Mesendoderm (in vitro differentiated cells): Measurements from ENCODE around the gene PPP4C.

ENCODE experiments used
- DNase-seq: peaks from one replicate; pipeline ENCODE4 v3.0.0; 2013
- H2AK5ac ChIP-seq: 2 replicates; pipeline ENCODE4 v1.6.1; 2013; ENCODE audit warnings: low read length, inconsistent platforms
- H2BK120ac ChIP-seq: 2 replicates; pipeline ENCODE4 v1.6.1; 2013; ENCODE audit warnings: low read depth, mild to moderate bottlenecking, low read length, moderate library complexity, mixed read lengths
- H2BK15ac ChIP-seq: replicated peaks from 2 replicates; pipeline ENCODE4 v1.6.1; 2013; ENCODE audit warnings: low read depth, mild to moderate bottlenecking, moderate library complexity
- H2BK5ac ChIP-seq: 2 replicates; pipeline ENCODE4 v1.6.1; 2013; ENCODE audit warnings: low read length, inconsistent platforms
- H3K18ac ChIP-seq: 2 replicates; pipeline ENCODE4 v1.6.1; 2013; ENCODE audit warnings: mild to moderate bottlenecking, low read length, mixed read lengths
- H3K23ac ChIP-seq: one replicate; pipeline ENCODE4 v1.6.1; 2013; ENCODE audit warnings: low read length
- H3K27ac ChIP-seq: 2 replicates; pipeline ENCODE4 v1.5.1; 2013; ENCODE audit warnings: low read depth, mild to moderate bottlenecking, inconsistent platforms, low read length, moderate library complexity
- H3K27me3 ChIP-seq: 2 replicates; pipeline ENCODE4 v1.6.1; 2013; ENCODE audit warnings: low read length, control low read depth, mild to moderate bottlenecking, inconsistent platforms; ENCODE audit not compliant: insufficient read depth, poor library complexity
- H3K36me3 ChIP-seq: 2 replicates; pipeline ENCODE4 v1.6.1; 2013; ENCODE audit warnings: low read length, inconsistent platforms; ENCODE audit not compliant: control insufficient read depth, insufficient read depth
- H3K4ac ChIP-seq: one replicate; pipeline ENCODE4 v1.6.1; 2013; ENCODE audit warnings: low read depth, mild to moderate bottlenecking, low read length, moderate library complexity
- H3K4me1 ChIP-seq: 2 replicates; pipeline ENCODE4 v1.6.1; 2013; ENCODE audit warnings: low read depth, low read length, inconsistent platforms; ENCODE audit not compliant: control insufficient read depth
- H3K4me2 ChIP-seq: 2 replicates; pipeline ENCODE4 v1.6.1; 2013; ENCODE audit warnings: low read length
- H3K4me3 ChIP-seq: 2 replicates; pipeline ENCODE4 v1.5.1; 2013; ENCODE audit warnings: mild to moderate bottlenecking, low read length
- H3K56ac ChIP-seq: one replicate; pipeline ENCODE4 v1.6.1; 2013; ENCODE audit warnings: low read length
- H3K79me1 ChIP-seq: 2 replicates; pipeline ENCODE4 v1.6.1; 2013; ENCODE audit warnings: low read length, inconsistent platforms
- H3K79me2 ChIP-seq: 2 replicates; pipeline ENCODE4 v1.6.1; 2013; ENCODE audit warnings: mild to moderate bottlenecking, low read length; ENCODE audit not compliant: control insufficient read depth, insufficient read depth
- H3K9ac ChIP-seq: 2 replicates; pipeline ENCODE4 v1.6.1; 2013; ENCODE audit warnings: low read length, inconsistent platforms
- H4K5ac ChIP-seq: one replicate; pipeline ENCODE4 v1.6.1; 2013; ENCODE audit warnings: low read length
- H4K8ac ChIP-seq: one replicate; pipeline ENCODE4 v1.6.1; 2013; ENCODE audit warnings: low read depth, mild to moderate bottlenecking, control low read depth, low read length, moderate library complexity
- WGBS: extraction: QIAGEN DNeasy Blood & Tissue Kit; methylation state at CpG from one replicate; pipeline ENCODE4 v1.1.7; 2013; ENCODE audit warnings: low lambda C conversion rate, missing lambda C conversion rate; ENCODE audit not compliant: insufficient coverage; ENCODE audit errors: extremely low coverage; 5-methylcytosine and 5-hydroxymethylcytosine counted together

PPP4C gene

DNA sequence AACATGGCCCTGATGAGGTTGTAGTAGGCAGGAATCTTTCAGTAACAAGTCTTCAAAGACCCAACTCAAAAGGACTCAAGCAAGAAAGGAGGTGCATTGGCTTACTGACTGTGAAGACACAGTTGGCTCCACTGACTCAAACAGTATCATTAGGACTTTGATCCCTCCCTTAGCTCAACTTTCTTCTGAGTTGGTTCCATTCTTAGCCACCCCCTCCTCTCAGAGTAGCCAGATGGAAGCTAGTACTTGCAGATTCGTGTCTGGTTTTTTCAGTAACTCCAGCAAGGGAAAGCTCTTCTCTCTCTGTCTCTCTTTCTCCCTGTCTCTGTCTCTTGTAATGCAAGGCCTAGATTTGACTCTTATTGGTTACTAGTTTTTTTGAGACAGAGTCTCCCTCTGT, 52.2 kb downstream of the PPP4C start:
- Histone ChIP-seq H2BK5ac (no peak overlapping the region), H2BK120ac (no peak overlapping the region), H2AK5ac (no peak overlapping the region), H3K18ac (no peak overlapping the region), H3K4ac (no peak overlapping the region), H3K27me3 (no peaks in the 10 kb centered on the region), H4K8ac (no peak overlapping the region), H3K27ac (no peak overlapping the region), H3K56ac (no peak overlapping the region), H3K79me1 (no peaks in the 10 kb centered on the region), H3K4me2 (no peak overlapping the region), H3K79me2 (no peaks in the 10 kb centered on the region), H4K5ac (no peak overlapping the region), H3K36me3 (no peaks in the 10 kb centered on the region), H3K4me3 (no peak overlapping the region), H3K4me1 (no peaks in the 10 kb centered on the region), H3K9ac (no peak overlapping the region), H3K23ac (no peak overlapping the region), H2BK15ac (no peak overlapping the region)
- no peak for DNase-seq
- WGBS, result no CpG with 5 or more reads among the region's 1 CpG

DNA sequence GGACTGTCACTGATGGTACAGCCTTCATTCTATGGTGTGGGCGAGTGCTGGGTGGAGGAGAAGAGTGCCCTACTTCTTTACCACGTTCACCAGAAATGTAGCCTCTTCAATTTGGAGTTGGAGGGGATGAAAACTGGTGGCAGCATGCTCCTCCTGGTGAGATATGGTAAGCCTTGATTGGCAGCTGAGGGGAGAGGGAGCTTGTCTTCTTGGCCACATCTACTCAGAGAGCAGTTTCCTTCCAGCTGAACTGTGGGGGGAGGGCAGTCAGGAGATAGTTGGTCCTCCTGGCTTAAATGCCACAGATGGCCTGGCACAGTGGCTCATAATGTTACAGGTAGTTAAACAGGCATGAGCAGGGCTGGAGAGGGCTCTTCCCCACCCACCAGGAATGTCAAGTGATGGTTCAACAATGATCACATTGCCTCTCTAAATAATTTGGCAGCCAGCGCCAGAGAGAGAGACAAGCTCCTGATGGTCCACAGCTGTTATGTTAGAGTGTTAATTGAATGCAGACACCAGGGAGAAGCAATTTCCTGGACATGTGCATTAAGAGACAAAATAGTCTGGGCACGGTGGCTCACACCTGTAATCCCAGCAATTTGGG, 56.2 kb downstream of the PPP4C start:
- Histone ChIP-seq H3K27me3 (no peaks in the 10 kb centered on the region), H3K79me2 (no peaks in the 10 kb centered on the region), H3K4me2 (no peak overlapping the region), H4K5ac (no peak overlapping the region), H2AK5ac (no peak overlapping the region), H3K4ac (no peak overlapping the region), H3K4me1 (no peaks in the 10 kb centered on the region), H3K36me3 (no peaks in the 10 kb centered on the region), H3K18ac (no peak overlapping the region), H3K9ac (no peak overlapping the region), H2BK5ac (no peak overlapping the region), H4K8ac (no peak overlapping the region), H3K23ac (no peak overlapping the region), H3K27ac (no peak overlapping the region), H3K4me3 (no peak overlapping the region), H3K56ac (no peak overlapping the region), H3K79me1 (no peaks in the 10 kb centered on the region), H2BK15ac (no peak overlapping the region), H2BK120ac (no peak overlapping the region)
- DNase-seq, result no peak
- WGBS, result no CpG with 5 or more reads among the region's 4 CpGs

DNA sequence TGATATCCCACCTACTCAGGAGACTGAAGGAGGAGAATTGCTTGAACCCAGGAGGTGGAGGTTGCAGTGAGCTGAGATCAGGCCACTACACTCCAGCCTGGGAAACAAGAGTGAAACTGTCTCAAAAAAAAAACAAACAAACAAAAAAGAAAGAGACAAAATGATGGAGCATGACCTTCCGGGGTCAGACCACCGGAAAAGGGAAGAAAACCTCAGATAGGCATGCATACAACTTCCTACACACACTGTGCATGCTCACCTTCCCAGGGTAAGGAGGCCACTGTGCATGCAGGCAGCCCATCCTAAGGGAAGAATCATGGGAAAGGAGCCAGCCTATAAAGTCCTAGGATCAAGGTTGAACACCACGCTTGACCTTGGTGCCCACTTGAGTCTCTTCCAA, 56.8 kb downstream of the PPP4C start:
- Histone ChIP-seq H2BK120ac (no peak overlapping the region), H3K27me3 (no peaks in the 10 kb centered on the region), H3K79me1 (no peaks in the 10 kb centered on the region), H2AK5ac (no peak overlapping the region), H4K5ac (no peak overlapping the region), H2BK5ac (no peak overlapping the region), H3K4me3 (no peak overlapping the region), H3K23ac (no peak overlapping the region), H3K18ac (no peak overlapping the region), H3K79me2 (no peaks in the 10 kb centered on the region), H3K4me2 (no peak overlapping the region), H3K56ac (no peak overlapping the region), H3K4ac (no peak overlapping the region), H3K36me3 (no peaks in the 10 kb centered on the region), H3K9ac (no peak overlapping the region), H3K27ac (no peak overlapping the region), H2BK15ac (no peak overlapping the region), H3K4me1 (no peaks in the 10 kb centered on the region), H4K8ac (no peak overlapping the region)
- WGBS, result no CpG with 5 or more reads among the region's 3 CpGs
- no peak for DNase-seq
